ENCODE measurements around the gene PRKCA.

GRCh38 chr17:66677201-66677981 lies 375.0 kb downstream of the PRKCA start:
- TF ChIP-seq CTCF (IDR thresholded peaks at IDR 0.05; ENCODE audit: low read depth, low read length, missing input control) (no peak), MAX (IDR thresholded peaks at IDR 0.05) (no peak), YY1 (IDR thresholded peaks at IDR 0.05) (no peak), REST (IDR thresholded peaks at IDR 0.05) (no peak), ZBTB33 (IDR thresholded peaks at IDR 0.05) (no peak), EGR1 (IDR thresholded peaks at IDR 0.05; ENCODE audit: low read depth in 2 of 2) (no peak), RAD21 (IDR thresholded peaks at IDR 0.05) (no peak), FOXA2 (IDR thresholded peaks at IDR 0.05) (no peak), ATF3 (IDR thresholded peaks at IDR 0.05) (no peak), GABPA (IDR thresholded peaks at IDR 0.05 in 1 of 2, conservative IDR thresholded peaks at IDR 0.05 in 1 of 2) (no peak), TAF1 (conservative IDR thresholded peaks at IDR 0.05) (no peak)

All from liver (tissue), 3 donors.